HG03457 (cell line): ENCODE measurements around the gene MYRF.

Experiments used
- ATAC-seq: cut with Tn5 transposase; IDR thresholded peaks from one replicate; pipeline ENCODE4 v1.9.1; 2021; ENCODE audit warnings: moderate number of reproducible peaks; ENCODE audit not compliant: unreplicated experiment

The MYRF gene

DNA sequence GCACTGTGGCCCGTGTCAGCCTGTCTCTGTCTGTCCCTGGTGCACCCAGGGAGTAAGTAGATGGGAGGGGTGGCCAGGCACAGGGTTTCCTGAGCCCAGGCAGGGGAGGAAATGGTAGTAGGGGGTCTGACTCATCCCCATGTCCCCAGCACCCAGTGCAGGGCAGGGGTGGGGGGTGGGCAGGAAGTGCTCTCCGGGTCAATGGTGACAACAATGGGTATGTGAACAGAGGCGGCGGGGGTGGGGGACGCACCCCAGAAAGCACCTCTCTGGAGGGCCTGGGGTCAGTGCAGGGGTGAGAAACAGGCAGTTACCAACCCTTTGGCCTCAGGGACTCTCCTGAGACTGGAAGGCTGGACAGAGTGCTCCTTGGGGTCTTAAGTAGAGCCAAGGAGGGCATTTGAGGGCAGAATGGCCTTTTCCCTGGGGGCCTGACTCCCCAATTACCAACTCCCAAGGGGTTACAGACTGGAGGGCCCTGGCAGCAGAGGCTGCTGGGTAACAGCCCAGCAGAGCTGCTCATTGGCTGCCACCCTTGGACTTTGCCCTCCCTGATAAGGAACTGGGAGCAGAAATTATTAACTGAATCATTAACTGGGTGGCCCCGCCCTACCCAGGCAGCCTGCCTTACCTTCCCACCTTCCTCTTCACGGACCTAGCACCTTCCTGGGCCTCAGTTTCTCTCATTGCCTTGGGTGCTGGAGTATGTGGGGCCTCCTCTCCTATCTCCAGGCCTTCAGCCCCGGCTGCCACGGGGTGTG, 4.2 kb downstream of the MYRF start:
- ATAC-seq: no peak

DNA sequence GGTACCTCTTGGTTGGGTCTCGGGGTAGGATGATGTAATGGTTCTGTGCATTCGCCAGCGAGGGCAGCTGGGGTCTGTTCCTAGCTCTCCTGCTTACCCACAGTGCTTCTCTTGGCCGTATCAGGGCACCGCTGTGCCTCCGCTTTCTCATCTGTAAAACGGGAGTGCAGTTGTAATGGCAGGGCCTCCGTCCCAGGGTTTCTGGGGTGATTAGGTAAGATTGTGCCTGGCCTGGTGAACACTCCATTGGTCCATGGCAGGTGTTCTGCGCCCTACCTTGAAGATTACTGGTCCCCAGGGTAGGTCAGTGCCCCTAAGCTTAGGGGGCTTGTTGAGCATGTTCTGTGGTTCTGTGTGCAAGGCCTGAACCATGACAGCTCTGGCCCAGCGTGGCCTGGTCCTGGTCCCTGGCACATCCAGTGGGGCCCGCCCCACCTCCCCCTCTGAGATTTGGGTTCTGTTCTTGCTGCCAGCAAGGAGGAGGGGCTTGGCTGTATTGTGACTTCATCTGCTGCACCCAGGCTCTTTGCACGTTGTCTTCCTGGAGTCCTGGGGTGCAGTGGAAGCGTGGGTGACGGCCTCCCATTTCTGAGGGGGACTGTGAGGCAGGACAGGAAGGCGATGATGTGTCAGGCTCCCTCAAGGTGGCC, 4.9 kb downstream of the MYRF start:
- ATAC-seq: no peak

DNA sequence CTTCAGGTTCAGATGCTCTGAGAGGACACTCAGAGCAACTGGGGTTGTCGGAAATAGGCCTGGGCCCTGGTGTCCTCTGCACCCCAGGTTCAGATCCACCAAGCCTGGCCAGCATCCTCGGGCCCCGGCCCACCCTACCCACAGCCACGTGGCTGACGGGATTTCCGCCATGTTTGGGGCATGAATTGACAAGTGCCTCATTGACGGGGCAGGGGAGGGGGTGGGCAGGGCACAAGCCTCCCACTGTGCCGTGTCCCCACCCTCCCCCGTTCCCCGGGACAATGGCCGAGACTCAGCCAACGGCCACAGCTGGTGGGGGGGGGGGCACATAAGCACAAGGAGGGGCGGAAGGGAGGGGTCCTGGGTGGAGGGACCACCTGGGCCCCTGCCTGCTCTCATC, 8.5 kb downstream of the MYRF start:
- no peak for ATAC-seq

DNA sequence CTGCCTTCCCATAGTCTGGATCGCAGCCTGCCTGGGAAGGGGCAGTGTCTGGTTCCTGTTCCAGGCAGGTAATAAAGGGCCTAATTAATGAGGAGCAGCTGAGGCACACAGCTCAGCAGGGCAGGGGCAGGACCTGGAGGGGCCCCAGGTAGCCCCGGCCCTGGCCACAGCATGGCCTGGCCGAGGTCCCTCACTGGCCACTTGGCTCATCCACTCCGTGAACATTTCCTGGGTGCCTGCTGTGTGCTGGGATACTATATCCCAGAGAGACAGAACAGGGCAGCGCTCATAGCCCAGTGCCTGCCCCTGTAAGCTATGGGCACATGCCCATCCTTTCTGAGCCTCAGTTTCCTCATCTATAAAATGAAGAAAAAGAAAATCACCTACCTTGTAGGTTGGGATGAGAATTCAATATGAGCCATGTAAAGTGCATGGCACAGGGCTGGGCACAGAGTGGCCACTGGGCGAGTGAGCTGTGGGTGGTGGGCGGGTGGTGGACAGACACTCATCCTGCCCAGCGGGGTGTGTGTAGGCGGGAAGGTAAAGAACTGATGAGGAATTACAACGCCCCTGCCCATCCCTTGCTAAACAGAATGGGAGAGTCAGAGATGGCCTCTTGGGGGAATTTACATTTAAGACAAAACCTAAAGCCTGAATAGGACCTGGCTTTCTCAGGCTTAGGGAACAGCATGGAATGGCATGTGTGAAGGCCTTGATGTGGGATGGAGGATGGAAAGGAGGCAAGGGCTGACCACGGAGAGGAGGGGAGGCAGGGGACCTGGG, 9.2 kb downstream of the MYRF start:
- no peak for ATAC-seq

DNA sequence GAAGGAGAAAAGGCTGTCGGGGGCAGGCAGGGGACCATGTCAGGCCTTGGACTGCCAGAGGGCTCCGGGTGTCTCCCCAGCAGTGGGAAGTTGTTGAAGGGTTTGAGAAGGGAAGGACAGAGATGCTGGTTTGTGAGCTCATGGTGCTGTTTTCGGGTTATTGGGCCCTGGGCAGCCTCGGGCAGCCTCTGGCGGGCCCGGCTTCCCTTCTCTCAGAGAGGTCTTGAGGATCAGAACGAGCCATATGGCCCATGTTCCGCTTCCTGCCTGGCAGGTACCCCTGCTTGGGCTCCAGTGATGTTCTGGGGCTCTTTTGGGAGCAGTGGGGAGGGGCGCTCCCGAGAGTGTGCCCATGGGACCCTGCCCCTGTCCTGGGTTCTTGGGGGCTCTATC, 9.8 kb downstream of the MYRF start:
- no peak for ATAC-seq

DNA sequence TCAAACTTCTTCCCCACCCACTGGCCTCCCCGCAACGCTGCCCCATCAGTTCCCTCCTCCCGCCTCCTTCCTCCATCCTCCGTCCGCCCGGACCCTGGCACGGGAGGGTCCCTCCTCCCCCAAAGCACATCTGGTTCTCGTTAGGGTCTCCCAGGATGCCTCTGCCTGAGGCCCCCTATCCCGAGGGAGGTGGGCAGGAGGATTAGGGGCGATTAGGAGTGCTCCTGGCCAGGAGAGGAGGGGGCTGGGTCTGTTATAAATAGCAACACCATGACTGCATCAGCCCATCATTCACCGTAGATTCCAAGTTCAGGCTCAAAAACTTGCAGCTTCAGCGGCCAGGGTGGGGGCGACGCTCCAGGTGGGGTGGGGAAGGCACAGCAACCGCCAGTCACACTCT, 10.4 kb downstream of the MYRF start:
- ATAC-seq: no peak

DNA sequence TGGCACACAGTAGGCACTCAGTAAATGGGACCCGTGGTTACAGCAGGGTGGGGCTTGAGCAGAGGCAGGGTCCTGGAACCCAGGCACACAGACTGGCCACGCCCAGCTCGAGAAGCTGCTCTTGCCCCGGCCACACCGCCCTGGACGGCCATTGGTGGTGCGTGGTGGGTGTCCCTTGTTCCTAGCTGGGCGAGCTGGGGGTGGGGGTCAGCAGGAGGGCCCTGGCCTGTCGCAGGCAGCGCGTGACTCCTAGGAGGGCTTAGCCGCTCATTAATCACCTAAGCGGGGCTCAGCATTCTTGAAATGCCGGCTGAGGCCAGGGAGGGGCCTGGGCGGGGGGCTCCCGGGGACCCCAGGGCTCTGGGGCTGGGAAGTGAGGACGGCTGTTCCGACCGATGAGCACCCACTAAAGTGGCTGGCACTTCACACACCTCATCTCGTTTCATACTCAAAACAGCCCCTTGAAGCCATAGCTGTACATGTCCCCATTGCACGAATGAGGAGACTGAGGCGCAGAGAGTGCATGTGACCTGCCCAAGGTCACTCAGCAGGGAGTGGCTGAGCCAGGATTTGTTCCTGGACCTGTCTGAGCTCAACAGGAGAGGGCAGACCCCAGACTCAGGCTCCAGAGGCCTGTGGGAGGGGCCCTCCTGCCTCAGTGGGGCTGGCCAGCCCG, 11.6 kb downstream of the MYRF start:
- no peak for ATAC-seq

DNA sequence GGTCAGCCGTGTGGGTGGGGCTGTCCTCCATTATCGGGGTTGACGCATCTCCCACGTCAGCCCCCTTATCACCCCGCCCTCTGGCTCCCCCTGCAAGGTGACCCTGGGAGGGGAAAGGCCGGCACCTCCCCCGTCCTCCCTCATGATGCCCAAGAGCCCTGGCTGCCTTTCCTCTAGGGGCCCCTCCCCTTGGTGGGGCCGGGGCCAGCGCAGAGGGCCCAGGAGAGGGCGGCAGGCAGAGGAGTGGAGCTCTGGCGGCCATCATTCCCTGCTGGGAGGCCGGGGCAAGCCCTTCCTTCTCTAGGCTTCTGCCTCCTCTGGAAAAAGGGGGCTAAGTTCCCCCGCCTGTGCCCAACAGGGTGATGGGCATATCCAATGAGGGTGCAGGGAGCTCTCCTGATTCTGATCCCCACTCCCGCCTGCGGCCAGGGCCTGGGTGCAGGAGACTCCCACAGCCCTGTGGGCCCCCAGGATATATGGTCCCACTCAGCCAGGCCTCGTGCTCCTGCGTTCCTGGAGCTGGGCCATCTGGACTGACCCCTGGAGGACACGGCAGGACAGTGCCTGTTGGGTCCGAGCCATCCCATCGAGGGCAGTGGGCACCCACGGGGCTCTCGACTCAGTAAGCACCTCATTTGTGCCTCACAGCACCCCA, 12.3 kb downstream of the MYRF start:
- ATAC-seq: no peak

DNA sequence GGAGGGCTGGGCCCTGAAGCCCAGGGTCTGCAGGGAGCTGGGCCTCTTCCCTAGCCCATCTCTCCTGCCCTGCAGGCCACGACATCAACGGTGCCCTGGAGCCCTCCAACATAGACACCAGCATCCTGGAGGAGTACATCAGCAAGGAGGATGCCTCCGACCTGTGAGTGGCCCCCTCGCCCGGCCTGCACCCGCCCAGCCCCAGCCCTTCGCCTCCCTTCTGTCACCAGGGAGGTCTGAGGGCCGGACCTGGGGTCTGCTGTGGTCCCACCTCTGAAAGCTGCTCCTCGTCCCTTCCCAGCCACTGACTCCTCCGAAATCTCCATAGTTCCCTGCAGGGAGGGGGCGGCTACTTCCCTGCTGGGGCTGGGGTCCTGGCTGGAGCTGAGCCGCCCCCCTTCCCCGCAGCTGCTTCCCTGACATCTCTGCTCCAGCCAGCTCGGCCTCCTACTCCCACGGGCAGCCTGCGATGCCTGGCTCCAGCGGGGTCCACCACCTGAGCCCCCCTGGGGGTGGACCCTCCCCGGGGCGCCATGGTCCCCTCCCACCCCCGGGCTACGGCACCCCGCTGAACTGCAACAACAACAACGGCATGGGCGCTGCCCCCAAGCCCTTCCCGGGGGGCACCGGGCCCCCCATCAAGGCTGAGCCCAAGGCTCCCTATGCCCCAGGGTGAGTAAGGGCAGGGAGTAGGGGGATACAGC, 13.3 kb downstream of the MYRF start:
- ATAC-seq: no peak

DNA sequence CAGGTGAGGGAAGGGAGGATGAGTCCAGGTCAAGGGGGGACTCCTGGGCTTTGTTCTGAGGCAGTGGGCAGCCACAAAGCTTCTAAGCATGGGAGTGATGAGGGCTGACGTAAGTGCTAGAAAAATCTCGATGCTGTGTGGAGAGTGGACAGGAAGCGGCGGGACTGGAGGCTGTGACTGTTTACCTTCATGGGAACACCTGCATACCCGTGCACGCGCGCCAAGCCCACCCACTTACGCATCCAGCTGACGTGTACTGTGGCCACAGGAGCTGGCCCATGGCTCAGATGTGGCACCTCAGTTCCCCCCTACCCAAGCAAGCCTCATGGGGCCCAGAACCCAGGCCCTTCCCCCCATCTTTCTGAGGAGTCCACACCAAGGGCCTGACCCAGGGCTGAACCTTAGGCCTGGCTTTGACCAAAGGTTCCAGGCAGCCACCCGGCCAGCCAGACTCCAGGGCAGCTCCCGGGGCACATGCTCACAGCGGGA, 14.0 kb downstream of the MYRF start:
- ATAC-seq: no peak

DNA sequence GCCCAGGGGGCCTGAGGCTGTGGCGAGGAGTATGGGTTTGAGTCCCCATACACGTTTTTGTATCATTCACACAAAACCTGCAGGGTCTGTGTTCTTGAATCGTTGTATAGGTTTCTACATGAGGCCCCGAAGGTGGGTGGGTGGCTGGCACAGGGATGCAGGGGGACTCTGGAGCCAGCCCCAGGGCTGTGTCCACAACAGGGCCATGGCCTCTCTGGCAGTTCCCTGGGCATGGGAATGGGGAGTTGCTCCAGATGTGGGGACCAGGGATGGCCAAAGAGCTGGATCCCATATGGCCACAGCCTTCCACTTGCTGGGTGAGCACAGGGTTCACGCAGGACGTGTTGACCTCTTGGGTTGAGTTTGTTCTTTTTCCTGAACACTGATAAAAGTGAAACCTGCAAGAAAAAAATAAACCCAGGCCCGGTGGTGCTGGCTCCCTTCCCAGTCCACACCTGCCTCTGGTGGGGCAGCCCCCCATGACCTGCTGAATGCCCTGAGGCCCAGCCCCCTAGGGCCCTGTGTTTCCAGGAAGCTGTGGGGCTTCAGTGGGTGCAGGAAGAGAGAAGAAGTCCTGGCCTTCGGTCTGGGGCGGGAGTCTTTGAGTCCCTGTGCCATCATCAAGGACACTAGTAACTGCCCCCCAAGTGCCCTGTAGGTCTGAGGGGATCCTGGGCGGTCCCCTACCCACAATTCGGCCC, 16.1 kb downstream of the MYRF start:
- no peak for ATAC-seq

DNA sequence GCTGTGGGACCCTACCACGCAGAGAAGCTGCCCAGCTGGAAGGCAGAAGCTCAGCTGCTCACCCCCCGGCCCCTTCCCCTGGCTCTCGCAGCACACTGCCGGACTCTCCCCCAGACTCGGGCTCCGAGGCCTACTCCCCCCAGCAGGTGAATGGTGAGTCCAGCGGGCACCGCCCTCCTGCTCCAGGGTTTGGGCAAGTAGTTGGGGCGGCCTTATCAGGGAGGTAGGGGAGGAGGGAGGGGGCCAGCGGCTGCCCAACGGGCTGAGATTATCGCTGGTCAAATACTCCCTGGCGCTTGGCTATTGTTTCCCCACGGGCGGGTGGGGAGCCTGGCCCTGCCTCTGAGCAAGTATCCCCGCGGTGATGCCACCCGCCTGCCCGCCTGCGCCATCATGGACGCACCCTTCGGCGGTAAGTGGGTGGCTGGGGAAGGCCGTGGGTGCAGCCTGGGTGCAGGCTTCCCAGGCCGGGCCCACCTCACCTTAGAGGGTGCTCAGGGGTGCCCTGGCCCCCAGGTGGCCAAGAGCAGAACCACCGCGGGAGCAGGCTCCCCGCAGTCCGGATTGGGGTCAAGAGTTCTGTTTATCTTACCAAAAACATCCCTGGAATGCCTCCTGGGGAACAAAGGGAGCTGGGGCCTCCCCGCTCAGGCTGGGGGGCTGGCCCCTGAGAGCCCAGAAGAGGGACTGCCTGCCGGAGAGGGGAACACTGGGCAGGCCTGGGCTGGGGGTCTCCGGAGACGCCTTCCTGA, 16.9 kb downstream of the MYRF start:
- no peak for ATAC-seq

DNA sequence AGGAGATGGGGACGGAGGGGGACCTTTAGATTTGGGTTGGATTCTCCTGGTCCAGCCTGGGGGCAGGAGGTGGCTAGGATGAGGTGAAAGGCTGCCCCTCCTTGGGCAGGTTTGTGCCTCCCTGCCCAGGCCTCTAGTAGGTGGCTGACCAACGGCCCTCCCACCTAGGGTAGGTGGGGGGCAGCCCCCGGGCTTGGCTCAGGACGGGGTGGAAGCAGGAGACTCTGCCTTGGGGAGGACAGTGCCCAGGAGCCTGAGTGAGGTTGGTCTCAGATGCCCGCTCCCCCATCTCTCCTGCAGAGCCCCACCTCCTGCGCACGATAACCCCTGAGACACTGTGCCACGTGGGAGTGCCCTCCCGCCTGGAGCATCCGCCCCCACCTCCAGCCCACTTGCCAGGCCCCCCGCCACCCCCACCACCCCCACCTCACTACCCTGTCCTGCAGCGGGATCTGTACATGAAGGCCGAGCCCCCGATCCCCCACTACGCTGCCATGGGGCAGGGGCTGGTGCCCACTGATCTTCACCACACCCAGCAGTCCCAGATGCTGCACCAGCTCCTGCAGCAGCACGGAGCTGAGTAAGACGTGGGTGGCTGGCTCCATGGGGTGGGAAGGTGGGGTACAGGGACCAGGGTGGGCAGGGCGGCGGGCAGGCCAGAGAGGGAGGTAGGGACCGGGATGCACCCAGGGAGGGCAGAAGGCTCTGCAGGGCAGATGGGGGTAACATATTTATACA, 17.7 kb downstream of the MYRF start:
- no peak for ATAC-seq

DNA sequence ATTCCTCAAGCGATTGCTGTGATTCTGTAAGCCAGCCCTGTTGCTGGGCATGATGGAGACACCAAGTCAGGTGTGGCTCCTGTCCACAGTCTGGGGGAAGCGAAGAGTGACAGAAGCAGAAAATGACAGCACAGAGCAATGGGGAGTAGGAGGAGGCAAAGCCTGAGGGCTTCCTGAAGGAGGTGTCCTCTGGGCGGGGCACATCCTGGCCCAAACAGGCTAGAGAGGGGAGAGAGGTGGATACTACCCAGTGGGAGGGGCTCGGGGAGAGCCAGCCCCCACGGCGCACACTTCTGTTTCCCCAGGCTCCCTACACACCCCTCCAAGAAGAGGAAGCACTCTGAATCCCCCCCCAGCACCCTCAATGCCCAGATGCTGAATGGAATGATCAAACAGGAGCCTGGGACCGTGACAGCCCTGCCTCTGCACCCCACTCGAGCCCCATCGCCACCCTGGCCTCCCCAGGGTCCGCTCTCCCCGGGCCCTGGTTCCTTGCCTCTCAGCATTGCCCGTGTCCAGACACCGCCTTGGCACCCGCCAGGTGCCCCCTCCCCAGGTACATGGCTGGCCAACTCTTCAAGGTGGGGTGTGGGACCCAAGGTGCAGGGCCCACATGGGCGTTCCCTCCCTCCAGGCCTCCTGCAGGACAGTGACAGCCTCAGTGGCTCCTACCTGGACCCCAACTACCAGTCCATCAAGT, 18.9 kb downstream of the MYRF start:
- no peak for ATAC-seq

DNA sequence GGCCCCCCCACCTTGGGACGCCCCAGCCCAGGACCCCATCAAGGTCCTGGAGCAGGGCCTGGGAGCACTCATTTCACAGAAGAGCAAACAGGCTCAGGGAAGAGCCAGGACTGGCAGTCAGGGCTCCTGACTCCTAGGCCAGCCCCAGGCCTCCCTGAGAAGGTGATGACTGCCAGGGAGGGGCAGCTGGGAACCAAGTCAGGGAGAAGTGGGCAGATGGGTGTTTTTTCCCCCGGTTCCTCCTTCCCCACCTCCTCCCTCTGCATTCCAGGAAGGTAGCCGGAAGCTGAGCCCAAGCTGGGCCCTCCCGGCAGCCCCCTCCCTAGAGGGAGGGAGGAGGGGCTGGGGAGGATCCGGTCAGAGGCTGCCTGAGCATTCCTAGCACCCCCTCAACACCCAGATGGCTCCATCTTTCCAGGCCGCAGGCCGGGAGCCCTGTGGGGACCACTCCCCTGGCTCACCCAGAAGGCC, 19.6 kb downstream of the MYRF start:
- ATAC-seq: no peak

DNA sequence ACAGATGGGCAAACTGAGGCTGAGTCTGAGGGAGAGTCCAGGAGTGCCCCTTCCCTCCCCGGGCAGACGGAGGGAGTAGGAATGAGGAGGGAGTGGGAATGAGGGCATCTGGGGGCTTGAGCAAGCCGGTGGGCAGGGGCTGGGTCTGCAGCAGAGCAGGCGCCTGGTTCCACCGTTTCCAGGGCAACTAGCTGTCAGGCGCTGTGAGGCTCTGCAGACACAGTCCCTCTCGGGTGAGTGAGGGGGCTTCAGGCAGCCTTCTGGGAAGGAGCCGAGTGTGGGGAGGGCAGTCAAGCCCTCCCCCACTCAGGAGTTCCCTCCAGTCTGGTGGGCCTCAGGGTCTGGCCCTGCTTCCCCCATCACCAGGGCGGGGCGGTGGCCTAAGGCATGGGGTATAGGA, 20.9 kb downstream of the MYRF start:
- no peak for ATAC-seq

DNA sequence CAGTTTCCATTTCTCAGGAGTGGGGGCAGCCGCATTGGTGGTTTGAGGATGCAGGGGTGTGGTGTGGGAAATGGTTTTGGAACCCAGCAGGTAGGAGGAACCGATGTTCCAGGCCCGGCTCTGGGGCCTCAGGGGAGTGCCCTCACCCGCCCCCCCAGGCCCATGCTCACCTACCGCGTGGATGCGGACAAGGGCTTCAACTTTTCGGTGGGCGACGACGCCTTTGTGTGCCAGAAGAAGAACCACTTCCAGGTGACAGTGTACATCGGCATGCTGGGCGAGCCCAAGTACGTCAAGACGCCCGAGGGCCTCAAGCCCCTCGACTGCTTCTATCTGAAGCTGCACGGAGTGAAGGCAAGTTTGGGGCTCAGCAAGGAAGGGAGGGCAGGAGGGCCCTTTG, 21.4 kb downstream of the MYRF start:
- ATAC-seq: no peak
